ENCODE results near the gene OAS3.

The OAS3 gene

GRCh38 chr12:112962561-112962960, 24.3 kb downstream of the OAS3 start:
- no peak for DNase-seq

- DNase-seq, result peak in 2 of 14 donors; percentile 9 to 21
Observed at GRCh38 chr12:112963227-112963861, 25.1 kb downstream of the OAS3 start.

- peak in 1 of 14 donors; percentile 9 for DNase-seq
Observed at GRCh38 chr12:112964067-112964670, 25.9 kb downstream of the OAS3 start.

- no peak for DNase-seq
Observed at GRCh38 chr12:112964915-112965314, 26.6 kb downstream of the OAS3 start.

GRCh38 chr12:112965643-112966042, 27.4 kb downstream of the OAS3 start:
- no peak for DNase-seq

- DNase-seq, result no peak
Observed at GRCh38 chr12:112967306-112967705, 29.0 kb downstream of the OAS3 start.

- no peak for DNase-seq
Observed at GRCh38 chr12:112967858-112968257, 29.6 kb downstream of the OAS3 start.

- no peak for DNase-seq
Observed at GRCh38 chr12:112969547-112970306, 31.5 kb downstream of the OAS3 start.

- no peak for DNase-seq
Observed at GRCh38 chr12:112970391-112970790, 32.1 kb downstream of the OAS3 start.

- DNase-seq, result no peak
Observed at GRCh38 chr12:112971248-112971647, 33.0 kb downstream of the OAS3 start.

- no peak for DNase-seq
Observed at GRCh38 chr12:112973011-112973735, 34.9 kb downstream of the OAS3 start.

- DNase-seq, result peak in 1 of 14 donors; percentile 24
Observed at GRCh38 chr12:112973818-112974231, 35.6 kb downstream of the OAS3 start.

- no peak for DNase-seq
Observed at GRCh38 chr12:112974904-112975303, 36.6 kb downstream of the OAS3 start.

- DNase-seq, result no peak
Observed at GRCh38 chr12:112977139-112977538, 38.9 kb downstream of the OAS3 start.

- peak in 1 of 14 donors; percentile 13 for DNase-seq
Observed at GRCh38 chr12:112977641-112978040, 39.4 kb downstream of the OAS3 start.

GRCh38 chr12:112978163-112979040, 40.1 kb downstream of the OAS3 start, which contains the start of gene OAS2:
OAS2 (plus strand) TSS chr12:112978519; CDS start chr12:112978609, 90 bp downstream.
- DNase-seq, result peak in 10 of 14 donors; percentile 5 to 65 (median 22)

- DNase-seq, result peak in 2 of 14 donors; percentile 5 to 9
Observed at GRCh38 chr12:112979041-112979680, 40.9 kb downstream of the OAS3 start.

- DNase-seq, result no peak
Observed at GRCh38 chr12:112980491-112981158, 42.4 kb downstream of the OAS3 start.

- DNase-seq, result no peak
Observed at GRCh38 chr12:112985642-112986290, 47.5 kb downstream of the OAS3 start.

GRCh38 chr12:112986291-112986800, 48.1 kb downstream of the OAS3 start:
- no peak for DNase-seq
